GM12878 (cell line): ENCODE results near the gene LCOR. TPM values are rescaled to one million over a fixed set of nuclear protein-coding genes. Genes with fewer than 3 reads are reported as not detected.

Experiments
- ATAC-seq: fragments of 200-7000 bp; cut with Tn5 transposase; 3 replicates; pipeline ENCODE4 v1.9.1; 2020; ENCODE audit warnings: mild to moderate bottlenecking, moderate library complexity
- BruUV-seq: library from RNA; stranded (reverse); fragments of 400-500 nt; replicated peaks from 2 replicates; lab custom pipeline; 2021; lab: Mats Ljungman, UMichigan
- CTCF ChIA-PET: fragments of 300-600 bp; sonication (Branson Sonifier 250); formaldehyde crosslinking; extraction: SDS; loops from one replicate; lab custom pipeline; 2021; ENCODE audit warnings: inconsistent platforms; lab: Yijun Ruan, JAX
- POLR2A ChIA-PET: fragments of 350-600 bp; formaldehyde crosslinking; extraction: SDS; loops from one replicate; lab custom pipeline; 2021; ENCODE audit warnings: inconsistent platforms; lab: Charles Lee
- RAD21 ChIA-PET: fragments of 300-600 bp; sonication (Branson Sonifier 250); formaldehyde crosslinking; loops from one replicate; lab custom pipeline; 2023; ENCODE audit warnings: antibody characterized with exemption; ENCODE audit not compliant: unreplicated experiment; lab: Charles Lee
- SMC1A ChIA-PET: fragments of 300-600 bp; sonication (Branson Sonifier 250); formaldehyde crosslinking; loops from one replicate; lab custom pipeline; 2023; ENCODE audit not compliant: unreplicated experiment, uncharacterized antibody; lab: Charles Lee
- DNase-seq: peaks from one replicate; pipeline ENCODE4 v3.0.0-alpha.2; 2011; ENCODE audit warnings: low read depth, low spot score
- FAIRE-seq: peaks from 3 replicates; lab custom pipeline; 2011; peaks lifted over from hg19 to GRCh38; lab: Jason Lieb, UNC
- H2AFZ ChIP-seq: 2 replicates; pipeline ENCODE4 v1.6.0; 2011; ENCODE audit warnings: low read depth, low read length, control low read depth; ENCODE audit not compliant: control insufficient read depth
- H3K27ac ChIP-seq: 2 replicates; pipeline ENCODE4 v1.5.1; 2011; ENCODE audit warnings: control low read depth; ENCODE audit not compliant: control insufficient read depth, insufficient read depth
- H3K27me3 ChIP-seq, 2 experiments: replicated peaks in 1 of 2; 2 replicates each; pipeline versions ENCODE4 v1.6.0 to v1.6.1; 2011; ENCODE audit warnings: low read length in 1 of 2; ENCODE audit not compliant: control insufficient read depth in 2 of 2, insufficient read depth in 2 of 2
- H3K36me3 ChIP-seq, 2 experiments: 2 replicates each; pipeline ENCODE4 v1.5.1; 2011; ENCODE audit warnings: low read length in 1 of 2; ENCODE audit not compliant: control insufficient read depth in 2 of 2, insufficient read depth in 2 of 2
- H3K4me1 ChIP-seq: 2 replicates; pipeline ENCODE4 v1.6.1; 2011; ENCODE audit warnings: mild to moderate bottlenecking, low read length, moderate library complexity, mixed read lengths; ENCODE audit not compliant: control insufficient read depth, insufficient read depth
- H3K4me2 ChIP-seq: 2 replicates; pipeline ENCODE4 v1.6.0; 2011; ENCODE audit warnings: control low read depth; ENCODE audit not compliant: control insufficient read depth, insufficient read depth
- H3K4me3 ChIP-seq: fragments of 200-600 bp; sonication (generic); 2 replicates; pipeline ENCODE4 v1.5.1; 2016
- H3K79me2 ChIP-seq: 2 replicates; pipeline ENCODE4 v1.6.0; 2011; ENCODE audit warnings: low read length; ENCODE audit not compliant: control insufficient read depth, insufficient read depth
- H3K9ac ChIP-seq: 2 replicates; pipeline ENCODE4 v1.8.0; 2011; ENCODE audit warnings: low read length, control low read depth, mixed read lengths; ENCODE audit not compliant: control insufficient read depth, insufficient read depth
- H3K9me3 ChIP-seq: replicated peaks from 3 replicates; pipeline ENCODE4 v1.5.1; 2011; ENCODE audit warnings: mild to moderate bottlenecking, low read length; ENCODE audit not compliant: control insufficient read depth, insufficient read depth
- H4K20me1 ChIP-seq: 2 replicates; pipeline ENCODE4 v1.6.0; 2011; ENCODE audit not compliant: control insufficient read depth, insufficient read depth
- FOXK2 ChIP-seq: fragments of 450-650 bp; IDR thresholded peaks from 2 replicates; pipeline ENCODE4 v1.6.1; 2017; ENCODE audit warnings: mild to moderate bottlenecking, moderate library complexity
- FOXM1 ChIP-seq: IDR thresholded peaks from 2 replicates; pipeline ENCODE4 v1.6.1; 2012; ENCODE audit warnings: low read depth, mild to moderate bottlenecking, inconsistent platforms, low read length, moderate library complexity
- HCFC1 ChIP-seq: fragments of 150-350 bp; IDR thresholded peaks from 2 replicates; pipeline ENCODE4 v1.6.1; 2014; ENCODE audit warnings: low read length
- JUND ChIP-seq: IDR thresholded peaks from 2 replicates; pipeline ENCODE4 v1.6.1; 2012; ENCODE audit warnings: low read depth, mild to moderate bottlenecking, low read length, improper control_type of control experiment, moderate library complexity
- NR2C1 ChIP-seq: fragments of 450-650 bp; IDR thresholded peaks from 2 replicates; pipeline ENCODE4 v1.6.1; 2017; ENCODE audit warnings: antibody characterized with exemption, mild to moderate bottlenecking, moderate library complexity
- RAD51 ChIP-seq: fragments of 450-650 bp; IDR thresholded peaks from 2 replicates; pipeline ENCODE4 v1.6.1; 2016; ENCODE audit warnings: moderate library complexity, mild to moderate bottlenecking, inconsistent platforms
- RELA ChIP-seq: fragments of 450-650 bp; IDR thresholded peaks from 2 replicates; pipeline ENCODE4 v1.8.0; 2014; ENCODE audit warnings: borderline replicate concordance; ENCODE audit not compliant: partially characterized antibody
- ZBTB33 ChIP-seq: fragments of 450-650 bp; IDR thresholded peaks from 2 replicates; pipeline ENCODE4 v1.6.1; 2017; ENCODE audit warnings: mild to moderate bottlenecking
- WGBS: methylation state at CpG from one replicate; pipeline ENCODE4 v1.1.6; 2016; ENCODE audit warnings: low lambda C conversion rate; ENCODE audit not compliant: insufficient replicate concordance, insufficient coverage; ENCODE audit errors: missing lambda C conversion rate; 5-methylcytosine and 5-hydroxymethylcytosine counted together
- in situ Hi-C: fragments of 300-500 bp; cut with MboI; formaldehyde crosslinking; loops from 9 replicates; pipeline ENCODE4 v1.14.3; 2018; ENCODE audit warnings: mixed read lengths
- intact Hi-C: fragments of 100-400 bp; cut with micrococcal nuclease; formaldehyde crosslinking; loops from one replicate; pipeline ENCODE4 v1.14.2; 2022; ENCODE audit not compliant: unreplicated experiment
- polyA plus RNA-seq, 11 experiments: library from polyadenylated mRNA; depleted of rRNA in 4 of 11; unstranded in 6 of 11; stranded (reverse) in 5 of 11; fragments of >200 nt; fragmentation: Nextera tagmentation in 4 of 11; fragmentation: Illumina TruSeq in 1 of 11; extraction: Ambion mirVana in 4 of 11; extraction: Trizol in 1 of 11; gene quantifications; 1 replicate in 1 of 11; 2 replicates in 10 of 11; pipeline versions ENCODE4 v1.2.1 to v1.2.3, GENCODE V29; 2011 to 2016; ENCODE audit warnings: inconsistent platforms in 2 of 11, missing spikeins in 2 of 11, low read depth in 1 of 11
- total RNA-seq, 4 experiments: library from RNA; depleted of rRNA in 3 of 4; stranded (reverse); fragments of >200 nt in 3 of 4; fragmentation: Illumina TruSeq in 1 of 4; extraction: Trizol in 1 of 4; gene quantifications; 2 replicates each; pipeline versions ENCODE4 v1.2.1 to v1.2.3, GENCODE V29; 2013 to 2021
- TF ChIP-seq, protein P1 (sequence below): IDR thresholded peaks from 2 replicates; pipeline ENCODE4 v1.6.1; 2012; ENCODE audit warnings: improper control_type of control experiment, low read depth, low read length; ENCODE audit not compliant: insufficient replicate concordance
- TF ChIP-seq, protein P2 (sequence below): fragments of 450-650 bp; formaldehyde crosslinking; IDR thresholded peaks from 2 replicates; pipeline ENCODE4 v1.4.0; 2022; ENCODE audit warnings: mild to moderate bottlenecking, moderate library complexity
- TF ChIP-seq, protein P3 (sequence below): IDR thresholded peaks from 2 replicates; pipeline ENCODE4 v1.6.1; 2012; ENCODE audit warnings: low read length, inconsistent platforms
- TF ChIP-seq, protein P4 (sequence below): IDR thresholded peaks from 2 replicates; pipeline ENCODE4 v1.6.1; 2011; ENCODE audit warnings: low read depth, low read length, improper control_type of control experiment, borderline replicate concordance

LCOR gene
- total and polyA plus RNA-seq, 10 of the 15 experiments (the other 5 are each of a cell fraction or from before 2014, with no cell fraction given) = 1.6 to 22.0 (median 13.2) TPM

- no peak overlapping the region for H3K27ac ChIP-seq
- in situ Hi-C loops (no loop called here), intact Hi-C loops (no loop called here)
- ChIA-PET RAD21 (no interaction called here), CTCF (no interaction called here), SMC1A (interaction anchor here (1.0 kb wide), 2 partner anchors 15 to 19 kb away, joined by 3 to 4 read pairs; no protein-coding TSS in a partner anchor), POLR2A (no interaction called here)
- DNase-seq = no peak
- H3K9me3 ChIP-seq = peaks cover 19% of the 10 kb centered on the region
- H3K4me1 ChIP-seq = no peaks in the 10 kb centered on the region
- no peaks in the 10 kb centered on the region for H4K20me1 ChIP-seq
- no peaks in the 10 kb centered on the region for H3K27me3 ChIP-seq
- WGBS = 100% methylated on average over 1 of the region's 1 CpG
- H3K36me3 ChIP-seq = peaks cover 5 to 12% of the 10 kb centered on the region in 2 experiments; a peak in 3 of 4 replicates
- no TSS peak for BruUV-seq
- H3K79me2 ChIP-seq = peaks cover 41% of the 10 kb centered on the region
- no peak for ATAC-seq
- FAIRE-seq = peak; percentile 44
- no peak overlapping the region for H2AFZ ChIP-seq
- no peak overlapping the region for H3K4me2 ChIP-seq
- H3K4me3 ChIP-seq = no peak overlapping the region
- no peak overlapping the region for H3K9ac ChIP-seq
- TF ChIP-seq NR2C1 = no peak
- no peak for TF ChIP-seq HCFC1
- TF ChIP-seq ZBTB33 = no peak
- TF ChIP-seq, protein P1, sequence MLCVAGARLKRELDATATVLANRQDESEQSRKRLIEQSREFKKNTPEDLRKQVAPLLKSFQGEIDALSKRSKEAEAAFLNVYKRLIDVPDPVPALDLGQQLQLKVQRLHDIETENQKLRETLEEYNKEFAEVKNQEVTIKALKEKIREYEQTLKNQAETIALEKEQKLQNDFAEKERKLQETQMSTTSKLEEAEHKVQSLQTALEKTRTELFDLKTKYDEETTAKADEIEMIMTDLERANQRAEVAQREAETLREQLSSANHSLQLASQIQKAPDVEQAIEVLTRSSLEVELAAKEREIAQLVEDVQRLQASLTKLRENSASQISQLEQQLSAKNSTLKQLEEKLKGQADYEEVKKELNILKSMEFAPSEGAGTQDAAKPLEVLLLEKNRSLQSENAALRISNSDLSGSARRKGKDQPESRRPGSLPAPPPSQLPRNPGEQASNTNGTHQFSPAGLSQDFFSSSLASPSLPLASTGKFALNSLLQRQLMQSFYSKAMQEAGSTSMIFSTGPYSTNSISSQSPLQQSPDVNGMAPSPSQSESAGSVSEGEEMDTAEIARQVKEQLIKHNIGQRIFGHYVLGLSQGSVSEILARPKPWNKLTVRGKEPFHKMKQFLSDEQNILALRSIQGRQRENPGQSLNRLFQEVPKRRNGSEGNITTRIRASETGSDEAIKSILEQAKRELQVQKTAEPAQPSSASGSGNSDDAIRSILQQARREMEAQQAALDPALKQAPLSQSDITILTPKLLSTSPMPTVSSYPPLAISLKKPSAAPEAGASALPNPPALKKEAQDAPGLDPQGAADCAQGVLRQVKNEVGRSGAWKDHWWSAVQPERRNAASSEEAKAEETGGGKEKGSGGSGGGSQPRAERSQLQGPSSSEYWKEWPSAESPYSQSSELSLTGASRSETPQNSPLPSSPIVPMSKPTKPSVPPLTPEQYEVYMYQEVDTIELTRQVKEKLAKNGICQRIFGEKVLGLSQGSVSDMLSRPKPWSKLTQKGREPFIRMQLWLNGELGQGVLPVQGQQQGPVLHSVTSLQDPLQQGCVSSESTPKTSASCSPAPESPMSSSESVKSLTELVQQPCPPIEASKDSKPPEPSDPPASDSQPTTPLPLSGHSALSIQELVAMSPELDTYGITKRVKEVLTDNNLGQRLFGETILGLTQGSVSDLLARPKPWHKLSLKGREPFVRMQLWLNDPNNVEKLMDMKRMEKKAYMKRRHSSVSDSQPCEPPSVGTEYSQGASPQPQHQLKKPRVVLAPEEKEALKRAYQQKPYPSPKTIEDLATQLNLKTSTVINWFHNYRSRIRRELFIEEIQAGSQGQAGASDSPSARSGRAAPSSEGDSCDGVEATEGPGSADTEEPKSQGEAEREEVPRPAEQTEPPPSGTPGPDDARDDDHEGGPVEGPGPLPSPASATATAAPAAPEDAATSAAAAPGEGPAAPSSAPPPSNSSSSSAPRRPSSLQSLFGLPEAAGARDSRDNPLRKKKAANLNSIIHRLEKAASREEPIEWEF = no peak
- TF ChIP-seq RELA = no peak
- TF ChIP-seq RAD51 = no peak
- TF ChIP-seq, protein P2, sequence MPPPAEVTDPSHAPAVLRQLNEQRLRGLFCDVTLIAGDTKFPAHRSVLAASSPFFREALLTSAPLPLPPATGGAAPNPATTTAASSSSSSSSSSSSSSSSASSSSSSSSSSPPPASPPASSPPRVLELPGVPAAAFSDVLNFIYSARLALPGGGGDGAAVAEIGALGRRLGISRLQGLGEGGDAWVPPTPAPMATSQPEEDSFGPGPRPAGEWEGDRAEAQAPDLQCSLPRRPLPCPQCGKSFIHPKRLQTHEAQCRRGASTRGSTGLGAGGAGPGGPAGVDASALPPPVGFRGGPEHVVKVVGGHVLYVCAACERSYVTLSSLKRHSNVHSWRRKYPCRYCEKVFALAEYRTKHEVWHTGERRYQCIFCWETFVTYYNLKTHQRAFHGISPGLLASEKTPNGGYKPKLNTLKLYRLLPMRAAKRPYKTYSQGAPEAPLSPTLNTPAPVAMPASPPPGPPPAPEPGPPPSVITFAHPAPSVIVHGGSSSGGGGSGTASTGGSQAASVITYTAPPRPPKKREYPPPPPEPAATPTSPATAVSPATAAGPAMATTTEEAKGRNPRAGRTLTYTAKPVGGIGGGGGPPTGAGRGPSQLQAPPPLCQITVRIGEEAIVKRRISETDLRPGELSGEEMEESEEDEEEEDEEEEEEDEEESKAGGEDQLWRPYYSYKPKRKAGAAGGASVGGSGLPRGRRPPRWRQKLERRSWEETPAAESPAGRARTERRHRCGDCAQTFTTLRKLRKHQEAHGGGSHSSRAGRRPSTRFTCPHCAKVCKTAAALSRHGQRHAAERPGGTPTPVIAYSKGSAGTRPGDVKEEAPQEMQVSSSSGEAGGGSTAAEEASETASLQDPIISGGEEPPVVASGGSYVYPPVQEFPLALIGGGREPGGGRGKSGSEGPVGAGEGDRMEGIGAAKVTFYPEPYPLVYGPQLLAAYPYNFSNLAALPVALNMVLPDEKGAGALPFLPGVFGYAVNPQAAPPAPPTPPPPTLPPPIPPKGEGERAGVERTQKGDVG (CRISPR knock-in tag) = no peak
- no peak for TF ChIP-seq FOXM1
- TF ChIP-seq FOXK2 = no peak
- TF ChIP-seq, protein P3, sequence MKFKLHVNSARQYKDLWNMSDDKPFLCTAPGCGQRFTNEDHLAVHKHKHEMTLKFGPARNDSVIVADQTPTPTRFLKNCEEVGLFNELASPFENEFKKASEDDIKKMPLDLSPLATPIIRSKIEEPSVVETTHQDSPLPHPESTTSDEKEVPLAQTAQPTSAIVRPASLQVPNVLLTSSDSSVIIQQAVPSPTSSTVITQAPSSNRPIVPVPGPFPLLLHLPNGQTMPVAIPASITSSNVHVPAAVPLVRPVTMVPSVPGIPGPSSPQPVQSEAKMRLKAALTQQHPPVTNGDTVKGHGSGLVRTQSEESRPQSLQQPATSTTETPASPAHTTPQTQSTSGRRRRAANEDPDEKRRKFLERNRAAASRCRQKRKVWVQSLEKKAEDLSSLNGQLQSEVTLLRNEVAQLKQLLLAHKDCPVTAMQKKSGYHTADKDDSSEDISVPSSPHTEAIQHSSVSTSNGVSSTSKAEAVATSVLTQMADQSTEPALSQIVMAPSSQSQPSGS = no peak
- TF ChIP-seq, protein P4, sequence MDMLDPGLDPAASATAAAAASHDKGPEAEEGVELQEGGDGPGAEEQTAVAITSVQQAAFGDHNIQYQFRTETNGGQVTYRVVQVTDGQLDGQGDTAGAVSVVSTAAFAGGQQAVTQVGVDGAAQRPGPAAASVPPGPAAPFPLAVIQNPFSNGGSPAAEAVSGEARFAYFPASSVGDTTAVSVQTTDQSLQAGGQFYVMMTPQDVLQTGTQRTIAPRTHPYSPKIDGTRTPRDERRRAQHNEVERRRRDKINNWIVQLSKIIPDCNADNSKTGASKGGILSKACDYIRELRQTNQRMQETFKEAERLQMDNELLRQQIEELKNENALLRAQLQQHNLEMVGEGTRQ = no peak
- no peak for TF ChIP-seq JUND
These were observed 58.0 kb downstream of the LCOR start for GRCh38 chr10:96890172-96890513.
